Left ventricle myocardium inferior (tissue), 1 donor: ENCODE data around the gene MRPL27. TPM values are rescaled to one million over a fixed set of nuclear protein-coding genes. Genes with fewer than 3 reads are reported as not detected.

Experiments
- DNase-seq: peaks from one replicate; pipeline ENCODE4 v3.0.0-alpha.2; 2020
- H3K27ac ChIP-seq: fragments of 200-600 bp; replicated peaks from 2 replicates; pipeline ENCODE4 v1.8.0; 2021
- H3K27me3 ChIP-seq: fragments of 200-600 bp; 2 replicates; pipeline ENCODE4 v1.8.0; 2021; ENCODE audit warnings: low read depth
- H3K36me3 ChIP-seq: fragments of 200-600 bp; 2 replicates; pipeline ENCODE4 v1.8.0; 2021
- H3K4me1 ChIP-seq: fragments of 200-600 bp; 2 replicates; pipeline ENCODE4 v1.8.0; 2021
- H3K4me3 ChIP-seq: fragments of 200-600 bp; 2 replicates; pipeline ENCODE4 v1.8.0; 2021; ENCODE audit warnings: mild to moderate bottlenecking, moderate library complexity
- H3K9me3 ChIP-seq: fragments of 200-600 bp; replicated peaks from 2 replicates; pipeline ENCODE4 v1.8.0; 2021
- CTCF ChIP-seq: fragments of 200-600 bp; IDR thresholded peaks from 2 replicates; pipeline ENCODE4 v1.8.0; 2021; ENCODE audit warnings: antibody characterized with exemption, mild to moderate bottlenecking, borderline replicate concordance
- intact Hi-C: fragments of 100-400 bp; cut with micrococcal nuclease; formaldehyde crosslinking; loops from one replicate; pipeline ENCODE4 v1.11.0; 2022
- total RNA-seq: library from RNA; stranded (reverse); fragmentation: NEBNext Ultra II Directional; extraction: Animal tissue kit (Norgen Biotek cat#: 25700); gene quantifications from one replicate; pipeline ENCODE4 v1.2.1, GENCODE V29; 2021
- donor health status: DM: no; HTN: yes; CAD: no; lungs with severe emphysema.

MRPL27 gene
- total RNA-seq, 1 donor from 2014 or later, result 85.0 TPM

- Histone ChIP-seq H3K9me3 (no peaks in the 10 kb centered on the region), H3K36me3 (peaks cover 38% of the 10 kb centered on the region), H3K27ac (peak overlapping the region; percentile 98), H3K27me3 (no peaks in the 10 kb centered on the region), H3K4me3 (peak overlapping the region; percentile 82), H3K4me1 (peaks cover 29% of the 10 kb centered on the region)
- no peak for DNase-seq
- TF ChIP-seq CTCF, result no peak
- intact Hi-C loops, result no loop called here
These were observed 694 bp downstream of the MRPL27 start for GRCh38 chr17:50372222-50372757.

DNA sequence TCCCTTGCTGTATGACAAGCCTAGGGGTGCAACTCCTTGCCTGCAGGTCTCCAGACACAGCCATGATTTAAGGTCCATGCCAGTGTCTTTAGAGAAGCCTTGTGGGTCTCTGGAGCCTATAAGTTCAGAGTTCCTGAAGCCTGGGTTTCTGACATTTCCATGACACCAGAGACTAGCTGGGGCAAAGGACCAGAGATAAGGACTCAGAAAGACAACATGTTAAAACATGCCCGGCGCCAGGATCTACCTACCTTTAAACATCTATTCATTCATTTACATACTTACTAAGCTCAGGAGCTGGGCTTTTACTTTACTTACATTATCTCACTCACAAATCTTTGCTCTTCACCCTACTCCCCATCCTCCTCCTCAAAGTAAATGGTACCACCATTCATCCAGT, 1.5 kb downstream of the MRPL27 start:
- no peaks in the 10 kb centered on the region for H3K27me3 ChIP-seq
- H3K4me1 ChIP-seq, result peaks cover 29% of the 10 kb centered on the region
- H3K4me3 ChIP-seq, result peak overlapping the region; percentile 82
- no peaks in the 10 kb centered on the region for H3K9me3 ChIP-seq
- DNase-seq, result no peak
- TF ChIP-seq CTCF, result no peak
- intact Hi-C loops, result no loop called here
- peaks cover 46% of the 10 kb centered on the region for H3K36me3 ChIP-seq
- no peak overlapping the region for H3K27ac ChIP-seq

GRCh38 chr17:50370052-50370451, 2.9 kb downstream of the MRPL27 start:
- H3K27me3 ChIP-seq, result no peaks in the 10 kb centered on the region

GRCh38 chr17:50367401-50367800, 5.6 kb downstream of the MRPL27 start:
- Histone ChIP-seq H3K27me3 (no peaks in the 10 kb centered on the region), H3K36me3 (peaks cover 60% of the 10 kb centered on the region), H3K27ac (no peak overlapping the region), H3K4me1 (peaks cover 26% of the 10 kb centered on the region), H3K4me3 (no peak overlapping the region), H3K9me3 (no peaks in the 10 kb centered on the region)
- intact Hi-C loops, result no loop called here
- DNase-seq, result no peak
- no peak for TF ChIP-seq CTCF

More at GRCh38 chr17:50370052-50370451, 2.9 kb downstream of the MRPL27 start:
- Histone ChIP-seq H3K36me3 (peaks cover 60% of the 10 kb centered on the region), H3K4me3 (no peak overlapping the region), H3K9me3 (no peaks in the 10 kb centered on the region), H3K27ac (no peak overlapping the region), H3K4me1 (peaks cover 29% of the 10 kb centered on the region)
- intact Hi-C loops, result no loop called here
- no peak for TF ChIP-seq CTCF
- DNase-seq, result no peak

DNA sequence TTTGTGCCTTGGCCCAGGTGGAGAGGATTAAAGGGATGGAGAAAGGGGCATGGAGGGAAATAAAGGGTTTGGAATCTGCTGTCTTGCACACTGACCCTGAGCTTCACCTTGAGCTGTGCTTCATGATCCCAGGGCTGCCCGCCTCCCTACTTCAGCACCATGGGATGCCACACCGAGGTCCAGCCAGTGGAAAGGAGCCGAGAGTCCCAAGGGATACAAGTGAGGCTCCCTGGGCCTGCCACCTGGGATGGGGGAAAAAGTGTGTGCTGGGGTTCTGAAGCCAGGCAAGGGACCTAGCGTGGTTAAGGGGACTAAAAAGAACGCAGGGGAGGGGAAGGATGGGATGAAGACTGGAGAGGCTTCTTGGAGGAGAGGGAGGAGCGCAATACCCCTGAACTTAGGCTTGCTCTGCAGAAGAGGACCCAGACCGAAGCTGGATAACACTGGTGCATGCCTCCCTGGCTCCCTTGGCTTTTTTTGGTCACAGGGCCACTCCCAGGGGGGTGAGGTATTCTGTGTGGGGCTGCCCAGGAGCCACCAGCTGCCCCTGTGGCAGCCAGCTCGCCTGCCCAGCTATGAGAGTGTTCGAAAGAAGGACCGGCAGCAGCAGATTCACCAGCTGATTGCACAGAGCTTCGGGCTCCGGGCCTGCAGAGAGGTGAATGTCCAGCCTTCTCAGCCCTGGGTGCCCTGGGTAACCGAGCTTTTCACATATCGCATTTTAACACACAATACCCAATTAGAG, 7.2 kb downstream of the MRPL27 start:
- Histone ChIP-seq H3K36me3 (peaks cover 57% of the 10 kb centered on the region), H3K9me3 (no peaks in the 10 kb centered on the region), H3K27me3 (no peaks in the 10 kb centered on the region), H3K27ac (no peak overlapping the region), H3K4me3 (no peak overlapping the region), H3K4me1 (peaks cover 17% of the 10 kb centered on the region)
- no peak for TF ChIP-seq CTCF
- DNase-seq, result no peak
- intact Hi-C loops, result no loop called here
